GM19452 (cell line): Measurements from ENCODE around the gene XAF1.
"Not testable (repeated sequence)": the region's sequence is repeated elsewhere in the genome, so short reads cannot be mapped to it uniquely, and the experiment has no call there.

Experiments used
- ATAC-seq: cut with Tn5 transposase; IDR thresholded peaks from one replicate; pipeline ENCODE4 v1.9.1; 2021; ENCODE audit not compliant: unreplicated experiment

Gene XAF1

GRCh38 chr17:6753006-6753445 is 2.8 kb upstream of the XAF1 start:
- no peak for ATAC-seq

GRCh38 chr17:6753546-6753945 is 2.3 kb upstream of the XAF1 start:
- no peak for ATAC-seq

GRCh38 chr17:6755281-6755680 is 565 bp upstream of the XAF1 start:
- ATAC-seq = no peak

GRCh38 chr17:6756425-6757031 is 682 bp downstream of the XAF1 start:
- ATAC-seq = no peak

GRCh38 chr17:6757747-6758146 is 1.9 kb downstream of the XAF1 start:
- ATAC-seq = no peak

GRCh38 chr17:6761779-6762178 is 5.9 kb downstream of the XAF1 start:
- ATAC-seq = no peak

GRCh38 chr17:6768447-6768846 is 12.6 kb downstream of the XAF1 start:
- ATAC-seq = no peak

GRCh38 chr17:6772016-6772415 is 16.2 kb downstream of the XAF1 start:
- no peak for ATAC-seq

- not testable (repeated sequence) for ATAC-seq
These were observed 19.1 kb downstream of the XAF1 start for GRCh38 chr17:6774906-6775305.

GRCh38 chr17:6775871-6776405 is 20.1 kb downstream of the XAF1 start, which contains the start of gene FBXO39:
Gene FBXO39 (plus strand): TSS chr17:6776215. CDS start chr17:6779869, 3,654 bp downstream.
- no peak for ATAC-seq

- no peak for ATAC-seq
These were observed 23.6 kb downstream of the XAF1 start for GRCh38 chr17:6779411-6779810.

- ATAC-seq = no peak
These were observed 24.2 kb downstream of the XAF1 start for GRCh38 chr17:6780001-6780400.

GRCh38 chr17:6780886-6781285 is 25.0 kb downstream of the XAF1 start:
- no peak for ATAC-seq

- ATAC-seq = no peak
These were observed 26.4 kb downstream of the XAF1 start for GRCh38 chr17:6782244-6782643.

- ATAC-seq = no peak
These were observed 30.8 kb downstream of the XAF1 start for GRCh38 chr17:6786618-6787017.

GRCh38 chr17:6787081-6787693 is 31.3 kb downstream of the XAF1 start:
- no peak for ATAC-seq

- no peak for ATAC-seq
These were observed 33.3 kb downstream of the XAF1 start for GRCh38 chr17:6789146-6789545.

GRCh38 chr17:6793748-6794493 is 38.1 kb downstream of the XAF1 start:
- ATAC-seq = no peak

- no peak for ATAC-seq
These were observed 40.4 kb downstream of the XAF1 start for GRCh38 chr17:6796017-6796886.

- ATAC-seq = no peak
These were observed 41.1 kb downstream of the XAF1 start for GRCh38 chr17:6796887-6797490.
